NCI-H69 (cell line): ENCODE results near the gene LIMS2.

Source experiments
- DNase-seq: peaks from one replicate; lab custom pipeline; 2025; lab: John Stamatoyannopoulos, UW

LIMS2 gene

DNA sequence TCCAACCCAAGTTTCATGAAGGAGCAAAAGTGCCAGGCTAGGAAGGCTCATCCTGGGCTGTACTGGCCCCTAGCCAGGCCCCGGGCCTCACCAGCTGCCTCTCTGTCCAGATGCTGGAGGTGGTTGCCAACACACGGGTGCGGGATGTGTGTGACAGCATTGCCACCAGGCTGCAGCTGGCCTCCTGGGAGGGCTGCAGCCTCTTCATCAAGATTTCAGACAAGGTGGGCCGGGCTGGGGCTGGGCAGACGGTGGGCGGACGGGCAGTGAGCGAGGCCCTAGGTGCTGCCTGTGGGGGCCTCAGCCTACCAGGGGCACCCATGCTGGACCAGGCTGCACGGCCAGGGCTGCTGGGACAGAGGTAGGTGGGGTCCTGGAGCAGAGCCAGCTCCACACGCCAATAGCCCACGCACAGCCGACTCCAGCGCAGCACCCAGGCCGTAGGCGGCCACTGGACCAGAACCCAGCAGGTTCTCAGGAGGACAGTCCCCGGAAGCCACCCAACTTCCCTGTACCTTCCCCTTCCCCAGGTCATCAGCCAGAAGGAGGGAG, 41.2 kb downstream of the LIMS2 start:
- peak; percentile 9 for DNase-seq

DNA sequence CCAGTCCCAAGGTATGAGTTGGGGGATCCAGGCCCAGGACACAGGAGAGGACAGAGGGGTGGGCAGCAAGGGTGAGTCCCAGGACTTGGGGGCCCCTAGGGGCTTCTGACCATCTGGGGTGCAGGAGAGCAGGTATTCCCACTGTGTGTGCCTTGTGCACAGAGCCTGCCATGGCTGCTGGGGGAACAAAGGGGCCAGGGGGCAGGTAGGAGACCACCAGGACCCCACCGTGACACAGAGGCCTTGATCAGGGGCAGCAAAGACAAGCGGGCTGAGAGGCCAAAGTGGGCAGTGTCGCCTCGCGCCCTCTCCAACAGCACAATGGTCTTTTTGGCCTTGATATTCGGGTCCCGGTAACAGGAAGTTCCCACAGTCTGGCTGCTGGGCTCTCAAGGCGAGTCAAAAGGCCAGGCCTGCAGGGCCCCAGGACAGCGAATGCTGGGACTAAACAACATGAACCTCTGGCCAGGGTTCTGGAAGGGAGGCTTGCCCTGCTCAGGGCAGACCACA, 41.7 kb downstream of the LIMS2 start:
- DNase-seq, result no peak

DNA sequence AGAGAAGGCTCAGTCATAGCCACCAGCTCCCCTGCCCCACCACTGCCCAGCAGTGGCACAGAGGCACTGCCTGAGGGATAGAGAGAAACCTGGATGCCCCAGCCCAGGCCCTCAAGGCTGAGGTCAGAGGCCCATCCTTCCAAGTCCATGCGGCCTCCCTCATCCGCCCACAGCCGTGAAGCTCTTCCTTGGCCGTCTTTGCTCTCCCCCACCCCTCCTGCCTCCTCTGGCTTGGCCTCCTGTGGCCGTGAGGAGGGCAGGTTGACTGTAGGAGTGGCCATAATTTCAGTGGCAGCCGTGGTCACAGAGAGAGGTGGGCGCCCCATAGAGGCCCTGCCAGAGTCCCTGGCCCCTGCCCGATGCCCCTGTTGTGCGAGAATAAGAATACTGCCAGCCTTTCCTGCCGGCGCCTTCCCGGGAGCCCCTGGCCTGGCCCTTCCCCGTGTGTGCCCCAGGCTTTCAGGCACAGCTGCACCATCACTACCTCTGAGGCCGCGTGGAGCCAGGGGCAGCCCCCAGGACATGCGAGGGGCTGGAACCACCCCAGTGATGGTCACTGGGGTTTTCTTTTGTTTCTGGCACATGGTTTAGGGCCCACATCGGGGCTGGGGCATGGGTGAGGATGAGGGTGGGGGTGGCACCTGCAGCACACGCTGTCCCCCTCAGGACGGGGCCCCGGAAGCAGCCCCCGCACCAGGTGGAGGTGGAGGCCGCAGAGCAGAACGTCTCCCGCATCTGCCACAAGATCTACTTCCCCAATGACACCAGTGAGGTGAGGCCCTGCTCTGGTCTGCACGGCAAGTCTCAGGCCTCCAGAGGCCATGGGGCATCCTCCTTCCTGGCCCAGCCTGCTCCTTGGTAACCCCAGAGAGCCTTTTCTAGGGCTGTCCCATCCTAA, 42.5 kb downstream of the LIMS2 start:
- DNase-seq, result no peak

DNA sequence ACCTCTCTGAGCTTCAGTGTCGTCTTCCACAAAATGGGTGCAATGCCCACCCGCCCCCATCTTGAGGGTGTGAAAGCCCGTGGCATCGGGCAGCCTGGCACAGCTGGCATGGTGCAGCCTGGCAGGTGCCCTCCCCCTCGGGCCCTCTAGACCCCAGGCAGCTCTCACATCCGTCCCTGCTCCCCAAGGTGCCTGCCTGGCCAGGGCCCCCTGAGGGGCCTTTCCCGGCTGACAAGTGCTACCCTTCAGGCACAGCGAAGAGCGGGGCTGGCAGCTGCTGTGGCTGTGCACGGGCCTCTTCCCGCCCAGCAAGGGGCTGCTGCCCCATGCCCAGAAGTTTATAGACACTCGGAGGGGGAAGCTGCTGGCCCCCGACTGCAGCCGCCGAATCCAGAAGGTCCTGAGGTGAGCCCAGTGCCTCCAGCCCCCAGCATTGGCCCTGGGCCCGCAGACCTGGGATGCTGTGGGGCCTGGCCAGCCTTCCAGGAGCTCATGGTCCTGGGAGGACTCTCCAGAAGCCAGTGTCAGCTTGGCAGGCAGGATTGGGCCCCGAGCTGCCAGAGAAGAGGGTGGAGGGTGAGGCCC, 43.2 kb downstream of the LIMS2 start:
- no peak for DNase-seq

DNA sequence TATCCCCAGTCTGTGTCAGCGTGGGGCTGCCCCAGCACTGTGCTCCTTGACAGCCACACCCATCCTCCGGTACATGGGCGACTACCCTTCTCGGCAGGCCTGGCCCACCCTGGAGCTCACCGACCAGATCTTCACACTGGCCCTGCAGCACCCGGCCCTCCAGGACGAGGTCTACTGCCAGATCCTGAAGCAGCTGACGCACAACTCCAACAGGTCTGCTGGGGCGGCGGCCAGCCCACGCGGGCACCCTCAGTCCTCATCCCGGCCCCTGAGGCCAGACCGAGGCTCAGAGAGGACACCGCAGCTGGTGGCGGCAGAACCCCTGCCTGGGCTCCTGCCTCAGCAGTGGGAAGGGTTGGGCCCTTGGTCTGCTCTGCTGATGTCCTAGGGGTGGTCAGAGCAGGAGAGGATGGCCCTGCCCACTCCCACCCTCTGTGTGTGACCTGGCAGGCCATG, 43.8 kb downstream of the LIMS2 start:
- DNase-seq, result no peak

DNA sequence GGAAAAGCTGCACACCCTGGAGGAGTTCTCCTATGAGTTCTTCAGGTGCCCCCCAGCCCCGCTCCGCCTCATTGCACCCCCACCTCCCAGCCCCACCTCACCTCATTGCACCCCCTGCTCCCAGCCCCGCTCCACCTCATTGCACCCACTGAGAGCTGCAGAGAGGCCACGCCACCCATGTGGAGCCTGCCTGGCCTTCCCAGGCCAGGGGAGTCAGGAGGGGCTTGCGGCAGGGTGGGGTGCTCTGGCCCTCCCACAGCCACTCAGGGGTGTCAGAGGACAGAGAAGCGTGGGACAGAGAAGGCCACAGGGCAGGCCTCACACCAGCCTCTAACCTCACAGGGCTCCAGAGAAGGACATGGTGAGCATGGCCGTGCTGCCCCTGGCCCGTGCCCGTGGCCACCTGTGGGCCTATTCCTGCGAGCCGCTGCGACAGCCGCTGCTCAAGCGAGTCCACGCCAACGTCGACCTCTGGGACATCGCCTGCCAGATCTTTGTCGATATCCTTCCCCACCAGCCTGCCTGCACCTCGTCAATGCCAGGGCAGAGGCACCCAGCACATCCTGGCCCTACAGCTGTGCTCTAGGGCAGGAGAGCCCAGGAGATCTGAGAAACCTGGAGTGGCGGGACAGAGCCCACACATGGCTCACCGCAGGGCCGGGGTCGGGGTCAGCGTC, 44.3 kb downstream of the LIMS2 start:
- DNase-seq, result no peak

DNA sequence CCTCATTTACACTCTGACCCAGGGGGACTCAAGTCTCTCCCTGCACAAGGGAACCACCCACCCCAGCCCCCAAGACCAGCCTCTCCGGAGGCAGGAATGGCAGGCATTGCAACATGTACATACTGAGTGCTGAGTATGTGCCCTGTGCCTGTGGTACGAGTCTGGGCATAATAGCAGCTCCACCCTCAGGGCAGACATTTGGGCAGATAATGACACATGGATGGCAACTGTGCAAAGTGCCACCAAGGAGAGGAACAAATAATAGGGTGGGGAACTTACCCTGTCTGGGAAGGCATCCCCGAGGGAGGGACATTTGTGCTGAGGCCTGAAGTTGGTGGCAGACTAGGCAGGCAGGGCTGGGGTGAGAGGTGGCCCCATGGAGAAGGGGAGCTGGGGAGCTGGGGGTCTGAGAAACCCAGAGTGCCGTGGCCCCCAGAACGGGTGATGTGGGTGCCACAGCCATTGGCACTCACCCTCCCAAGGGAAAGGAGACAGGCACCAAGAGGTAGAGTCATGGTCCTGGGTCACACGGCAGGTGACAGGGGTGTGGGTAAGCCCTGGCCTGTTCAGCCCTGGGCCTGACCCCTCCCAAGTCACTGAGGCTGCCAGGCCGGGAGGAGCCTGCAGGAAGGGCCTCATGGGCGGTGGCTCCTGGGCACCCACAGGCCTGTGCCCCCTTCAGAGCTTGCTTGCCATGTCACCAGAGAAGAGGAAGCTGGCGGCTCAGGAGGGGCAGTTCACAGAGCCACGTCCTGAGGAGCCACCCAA, 45.0 kb downstream of the LIMS2 start:
- DNase-seq, result peak; percentile 65

DNA sequence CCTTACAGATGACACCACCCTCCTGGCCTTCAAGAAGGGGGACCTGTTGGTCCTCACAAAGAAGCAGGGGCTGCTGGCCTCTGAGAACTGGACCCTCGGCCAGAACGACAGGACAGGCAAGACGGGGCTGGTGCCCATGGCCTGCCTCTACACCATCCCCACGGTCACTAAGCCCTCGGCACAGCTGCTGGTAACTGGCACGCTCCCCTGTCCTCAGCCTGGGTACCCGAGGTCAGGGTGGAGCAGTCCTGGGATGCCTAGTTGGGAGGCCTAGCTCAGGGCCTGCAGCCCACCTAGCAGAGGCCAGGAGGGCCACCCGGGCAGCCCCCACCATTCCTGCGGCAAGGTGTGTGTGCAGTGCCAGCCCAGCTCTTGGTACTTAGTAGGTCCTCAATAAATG, 45.7 kb downstream of the LIMS2 start:
- DNase-seq, result no peak

DNA sequence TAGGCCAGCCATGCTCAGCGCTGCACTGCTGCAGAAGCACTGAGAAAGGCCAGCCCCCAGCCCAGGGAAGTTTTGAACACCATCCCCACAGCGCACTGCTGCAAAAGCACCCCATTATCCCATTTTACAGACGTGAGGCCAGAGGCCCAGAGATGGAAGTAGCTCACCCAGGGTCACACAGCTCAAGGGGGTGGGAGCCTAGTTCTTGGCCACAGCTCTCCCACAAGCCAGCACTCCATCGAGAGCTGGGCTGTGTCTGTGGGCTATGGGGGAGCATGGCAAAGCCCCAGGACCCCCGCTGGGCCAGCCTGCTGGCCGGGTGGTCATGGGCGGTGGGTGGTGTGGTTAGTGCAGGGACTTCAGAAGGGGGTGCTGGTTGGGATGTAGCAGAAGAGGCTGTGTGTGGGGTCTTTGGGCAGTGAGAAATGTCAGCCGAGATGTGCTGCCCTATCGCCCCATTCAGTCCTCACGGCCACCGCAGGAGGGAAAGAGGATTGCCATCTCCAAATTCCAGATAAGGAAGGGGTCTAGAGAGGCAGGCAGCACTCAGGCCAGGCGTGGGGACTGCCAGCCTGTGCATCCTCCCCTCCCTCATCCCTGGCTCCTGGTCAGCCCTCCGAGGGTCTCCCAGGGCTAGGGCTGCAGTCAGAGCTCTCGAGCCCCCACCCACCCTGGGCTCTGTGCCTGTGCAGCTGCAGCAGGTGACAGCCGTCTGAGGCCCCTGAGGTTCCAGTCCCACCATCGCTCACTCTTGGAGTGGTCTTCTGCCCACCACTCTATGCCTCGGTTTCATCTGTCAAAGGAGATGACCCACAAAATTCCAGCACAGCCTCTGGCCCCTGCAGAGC, 46.3 kb downstream of the LIMS2 start:
- no peak for DNase-seq

DNA sequence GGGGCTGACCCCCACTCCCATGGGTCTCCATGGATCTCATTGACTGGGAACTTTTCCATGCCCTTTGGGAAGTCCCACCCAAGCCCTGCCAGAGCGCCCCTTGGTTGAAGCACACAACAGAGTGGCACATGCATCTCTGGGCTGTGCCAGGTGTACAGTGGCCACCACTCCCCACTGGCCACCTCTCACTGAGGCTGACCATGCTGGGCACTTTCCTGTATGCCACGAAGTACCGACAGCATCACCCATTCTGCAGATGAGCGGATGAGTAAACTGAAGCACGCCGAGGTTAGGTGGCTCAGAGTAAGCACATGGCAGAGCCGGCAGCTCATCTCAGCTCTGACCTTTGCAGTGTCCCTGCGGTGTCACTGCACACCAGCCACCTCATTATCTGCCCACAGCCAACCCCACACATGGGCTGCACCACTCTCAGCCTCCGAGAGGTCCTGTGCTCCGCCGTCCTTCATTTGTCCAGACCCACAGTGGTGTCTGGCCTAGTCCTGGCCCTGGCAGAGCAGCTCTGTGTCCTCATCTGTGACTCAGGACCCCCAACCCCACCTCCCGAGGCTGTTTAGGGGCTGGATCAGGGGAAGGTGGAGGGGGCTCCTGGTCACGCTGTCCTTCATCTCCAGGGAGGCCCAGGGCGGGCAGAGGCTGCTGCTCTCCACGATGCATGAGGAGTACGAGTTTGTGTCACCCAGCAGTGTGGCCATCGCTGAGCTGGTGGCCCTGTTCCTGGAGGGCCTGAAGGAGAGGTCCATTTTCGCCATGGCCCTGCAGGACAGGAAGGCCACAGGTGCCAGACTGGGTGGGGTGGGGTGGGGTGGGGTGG, 47.4 kb downstream of the LIMS2 start:
- DNase-seq, result no peak

DNA sequence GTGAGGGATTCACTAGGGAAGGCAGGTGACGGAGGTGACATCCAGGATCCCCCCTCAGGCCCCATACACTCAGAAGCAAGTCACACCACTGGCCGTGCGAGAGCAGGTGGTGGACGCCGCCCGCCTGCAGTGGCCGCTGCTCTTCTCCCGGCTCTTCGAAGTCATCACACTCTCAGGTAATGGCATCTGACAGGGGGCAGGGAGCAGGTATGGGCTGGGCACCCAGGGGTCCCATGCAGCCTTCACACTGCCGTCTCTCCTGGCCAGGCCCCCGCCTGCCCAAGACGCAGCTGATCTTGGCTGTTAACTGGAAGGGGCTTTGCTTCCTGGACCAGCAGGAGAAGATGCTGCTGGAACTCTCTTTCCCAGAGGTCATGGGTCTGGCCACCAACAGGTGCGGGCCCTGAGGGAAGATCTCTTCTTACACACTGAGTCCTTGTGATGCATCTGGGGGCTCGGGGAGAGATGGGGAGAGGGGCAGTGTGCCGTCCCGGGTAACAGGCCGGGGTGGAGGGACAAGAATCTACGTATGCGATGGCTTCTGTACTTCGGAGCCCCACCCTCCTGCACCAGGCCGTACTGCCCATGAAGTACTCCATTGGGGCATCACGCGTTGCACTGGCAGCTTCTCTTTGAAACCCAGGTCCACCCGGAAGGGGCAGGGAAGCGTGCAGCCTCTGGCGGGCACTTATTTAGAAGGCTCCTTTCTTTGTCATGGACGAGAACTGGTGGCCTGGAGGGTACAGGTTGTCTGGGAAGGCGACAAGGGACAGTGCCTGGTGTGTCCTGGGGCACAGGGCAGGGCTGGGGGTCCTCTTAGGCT, 48.2 kb downstream of the LIMS2 start:
- no peak for DNase-seq

DNA sequence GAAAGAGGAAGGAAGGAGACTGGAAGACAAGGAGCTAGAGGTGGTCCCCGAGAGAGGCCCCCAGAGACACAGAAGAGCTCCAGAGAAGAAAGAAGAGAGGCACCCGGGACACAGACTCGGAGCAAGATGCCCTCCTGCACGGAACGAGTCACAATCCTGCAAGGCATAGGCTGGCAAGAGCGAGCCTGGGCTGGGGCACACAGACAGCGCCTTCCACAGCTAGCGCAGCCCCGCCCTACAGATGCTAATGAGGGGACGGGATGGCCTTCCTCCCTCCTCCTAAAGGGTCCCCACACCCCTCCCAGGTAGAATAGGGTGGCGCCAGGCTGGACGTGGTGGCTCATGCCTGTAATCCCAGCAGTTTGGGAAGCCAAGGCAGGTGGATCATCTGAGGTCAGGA, 49.2 kb downstream of the LIMS2 start:
- no peak for DNase-seq

DNA sequence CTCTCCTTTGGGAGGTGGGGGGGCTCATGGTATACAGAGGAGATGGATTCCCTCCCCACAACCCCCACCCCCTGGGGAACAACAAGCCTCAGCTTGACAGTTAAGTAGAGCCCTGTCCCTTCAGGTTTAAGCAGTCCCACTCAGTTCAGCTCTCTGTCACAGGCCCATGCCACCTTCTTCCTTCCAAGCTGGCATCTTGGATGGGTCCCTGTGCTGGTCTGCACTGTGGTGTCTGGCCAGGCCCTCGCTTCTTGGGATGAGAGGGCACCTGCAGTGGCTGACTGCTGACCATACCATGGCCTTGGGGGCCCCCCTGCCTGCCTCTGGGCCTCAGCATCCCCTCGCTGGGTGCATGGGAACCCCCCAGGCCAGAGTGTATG, 49.8 kb downstream of the LIMS2 start:
- no peak for DNase-seq

DNA sequence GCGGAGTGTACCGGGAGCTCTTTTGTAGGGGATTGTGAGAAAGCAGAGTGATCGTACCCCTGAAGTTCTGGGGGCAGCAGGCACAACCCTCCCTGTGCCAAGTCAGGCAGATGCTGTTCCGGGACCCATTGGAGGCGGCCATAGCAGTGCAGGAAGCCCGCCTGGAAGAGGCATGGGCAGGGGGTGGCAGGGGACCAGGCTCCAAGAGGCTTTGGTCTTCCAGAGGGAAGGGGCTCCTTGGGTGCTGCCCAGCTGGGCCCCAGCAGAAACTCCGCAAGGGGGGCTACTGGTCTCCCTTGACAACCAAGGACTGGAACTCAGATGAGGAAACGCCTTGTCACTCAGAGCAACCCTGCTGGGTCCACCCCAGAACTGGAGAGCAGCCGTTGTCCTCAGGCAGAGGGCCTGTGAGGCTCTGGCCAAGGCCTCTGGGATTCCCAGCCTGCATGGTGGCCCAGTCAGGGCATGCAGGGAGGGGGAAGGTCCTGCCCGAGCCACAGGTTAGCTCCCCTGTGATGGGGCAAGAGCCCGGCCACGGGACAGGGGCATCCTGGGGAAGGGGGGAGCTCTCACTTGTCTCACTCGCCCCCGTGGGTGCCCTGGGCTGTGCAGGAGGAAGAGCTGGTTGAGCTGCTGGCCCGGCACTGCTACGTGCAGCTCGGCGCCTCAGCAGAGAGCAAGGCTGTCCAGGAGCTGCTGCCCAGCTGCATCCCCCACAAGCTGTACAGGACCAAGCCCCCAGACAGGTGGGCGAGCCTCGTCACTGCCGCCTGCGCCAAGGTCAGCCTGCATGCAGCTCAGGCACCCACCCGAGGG, 50.4 kb downstream of the LIMS2 start:
- no peak for DNase-seq

DNA sequence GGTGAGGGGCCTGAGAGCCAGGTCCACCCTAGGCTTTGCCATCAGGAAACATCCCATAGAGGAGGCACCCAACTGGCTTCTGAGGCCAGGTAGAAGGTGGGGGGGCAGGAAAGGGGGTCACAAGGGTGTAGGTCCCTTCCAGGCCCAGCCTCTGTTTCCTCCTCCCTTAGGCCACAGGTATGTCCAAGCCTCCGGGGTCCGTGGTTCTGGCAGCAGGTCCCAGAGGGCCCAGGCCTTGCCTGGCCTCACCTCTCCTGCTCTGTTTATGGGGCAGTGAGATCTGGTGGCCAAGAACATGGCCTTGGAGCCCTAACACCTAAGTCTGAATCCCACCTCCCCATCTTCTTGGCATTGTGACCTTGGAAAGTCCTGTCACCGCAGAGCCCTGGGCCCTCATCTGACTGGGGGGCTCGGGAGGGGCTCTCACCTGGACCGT, 51.0 kb downstream of the LIMS2 start:
- DNase-seq, result no peak

DNA sequence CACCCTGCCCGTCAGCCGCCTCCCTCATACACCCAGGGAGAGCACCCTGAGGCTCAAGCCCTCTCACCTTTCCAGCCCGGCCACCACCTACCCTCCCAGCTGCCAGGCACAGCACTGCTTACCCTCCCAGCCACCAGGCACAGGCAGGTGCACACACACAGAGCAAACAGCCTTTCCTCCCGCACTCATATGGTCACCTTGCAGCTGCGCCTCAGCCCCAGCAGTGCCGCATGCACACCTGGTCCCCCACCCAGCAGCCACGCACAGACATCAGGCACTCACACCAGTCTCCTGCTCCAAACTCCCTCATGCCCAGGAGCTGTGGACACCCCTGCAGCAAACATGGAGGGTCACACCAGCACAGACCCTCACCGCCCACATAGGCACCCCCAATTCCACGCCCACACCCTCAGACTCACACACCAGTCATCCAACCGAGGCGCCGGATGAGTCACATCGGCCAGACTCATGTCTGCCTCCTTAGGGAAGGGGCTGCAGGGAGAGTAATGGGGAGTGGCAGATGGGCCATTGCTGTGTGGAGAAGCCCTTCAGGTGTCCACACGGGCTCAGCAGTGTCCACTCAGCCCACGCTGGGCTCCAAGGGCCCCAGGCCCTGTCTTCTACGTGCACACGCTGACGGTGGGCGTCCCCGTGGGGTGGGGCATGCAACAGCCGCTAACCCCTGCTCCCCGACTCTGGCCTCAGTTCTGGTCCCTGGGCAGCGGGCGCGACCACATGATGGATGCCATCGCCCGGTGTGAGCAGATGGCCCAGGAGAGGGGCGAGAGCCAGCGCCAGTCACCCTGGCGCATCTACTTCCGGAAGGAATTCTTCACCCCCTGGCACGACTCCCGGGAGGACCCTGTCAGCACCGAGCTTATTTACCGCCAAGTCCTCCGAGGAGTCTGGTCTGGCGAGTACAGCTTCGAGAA, 51.7 kb downstream of the LIMS2 start:
- DNase-seq, result peak; percentile 42
